Stimulated activated CD8-positive, alpha-beta memory T cell treated with anti-CD3 and anti-CD28 coated beads, Interleukin-4, amount 100 ng/mL, for 24 hours (primary cell): ENCODE results near the gene MRGPRF.

ENCODE experiments used
- DNase-seq: peaks from one replicate; pipeline ENCODE4 v3.0.0-alpha.2; 2020; ENCODE audit warnings: low read depth

MRGPRF gene

GRCh38 chr11:69050592-69051380, 37.7 kb upstream of the MRGPRF start:
- DNase-seq: no peak

- DNase-seq: no peak
Observed at GRCh38 chr11:69049490-69049867, 36.4 kb upstream of the MRGPRF start.

- DNase-seq: peak; percentile 85
Observed at GRCh38 chr11:69048694-69049489, 35.8 kb upstream of the MRGPRF start, which contains the start of gene TPCN2. TPCN2 (plus strand) TSS chr11:69048932; CDS start chr11:69048998, 66 bp downstream.

GRCh38 chr11:69048031-69048693, 35.1 kb upstream of the MRGPRF start:
- DNase-seq: no peak

- no peak for DNase-seq
Observed at GRCh38 chr11:69044111-69045013, 31.3 kb upstream of the MRGPRF start.

- no peak for DNase-seq
Observed at GRCh38 chr11:69041516-69041915, 28.5 kb upstream of the MRGPRF start.

GRCh38 chr11:69040581-69041260, 27.7 kb upstream of the MRGPRF start:
- DNase-seq: no peak

GRCh38 chr11:69040051-69040450, 27.0 kb upstream of the MRGPRF start:
- DNase-seq: no peak

- no peak for DNase-seq
Observed at GRCh38 chr11:69039501-69039900, 26.5 kb upstream of the MRGPRF start.

GRCh38 chr11:69037544-69037943, 24.5 kb upstream of the MRGPRF start:
- no peak for DNase-seq

- no peak for DNase-seq
Observed at GRCh38 chr11:69037074-69037473, 24.0 kb upstream of the MRGPRF start.

- DNase-seq: no peak
Observed at GRCh38 chr11:69035946-69036340, 22.9 kb upstream of the MRGPRF start.

GRCh38 chr11:69035150-69035945, 22.3 kb upstream of the MRGPRF start:
- no peak for DNase-seq

- no peak for DNase-seq
Observed at GRCh38 chr11:69034123-69034867, 21.2 kb upstream of the MRGPRF start.

GRCh38 chr11:69033431-69033830, 20.4 kb upstream of the MRGPRF start:
- DNase-seq: no peak

- DNase-seq: no peak
Observed at GRCh38 chr11:69032833-69033232, 19.8 kb upstream of the MRGPRF start.

GRCh38 chr11:69030301-69030700, 17.3 kb upstream of the MRGPRF start:
- no peak for DNase-seq

GRCh38 chr11:69027704-69028372, 14.8 kb upstream of the MRGPRF start:
- DNase-seq: no peak

GRCh38 chr11:69024509-69024908, 11.5 kb upstream of the MRGPRF start:
- DNase-seq: no peak
